Testis (tissue), 2 donors: Measurements from ENCODE around the gene EREG.

Experiments
- CTCF ChIP-seq, 3 experiments: fragments of 450-650 bp in 2 of 3; fragments of 200-600 bp in 1 of 3; sonication (generic) in 1 of 3; IDR thresholded peaks; one replicate each; pipeline ENCODE4 v1.5.1; 2016 to 2019; ENCODE audit warnings: antibody characterized with exemption in 3 of 3, mild to moderate bottlenecking in 2 of 3, moderate library complexity in 1 of 3
- POLR2A ChIP-seq: fragments of 450-650 bp; IDR thresholded peaks from one replicate; pipeline ENCODE4 v1.6.1; 2017; ENCODE audit warnings: antibody characterized with exemption, mild to moderate bottlenecking, moderate library complexity

DNA sequence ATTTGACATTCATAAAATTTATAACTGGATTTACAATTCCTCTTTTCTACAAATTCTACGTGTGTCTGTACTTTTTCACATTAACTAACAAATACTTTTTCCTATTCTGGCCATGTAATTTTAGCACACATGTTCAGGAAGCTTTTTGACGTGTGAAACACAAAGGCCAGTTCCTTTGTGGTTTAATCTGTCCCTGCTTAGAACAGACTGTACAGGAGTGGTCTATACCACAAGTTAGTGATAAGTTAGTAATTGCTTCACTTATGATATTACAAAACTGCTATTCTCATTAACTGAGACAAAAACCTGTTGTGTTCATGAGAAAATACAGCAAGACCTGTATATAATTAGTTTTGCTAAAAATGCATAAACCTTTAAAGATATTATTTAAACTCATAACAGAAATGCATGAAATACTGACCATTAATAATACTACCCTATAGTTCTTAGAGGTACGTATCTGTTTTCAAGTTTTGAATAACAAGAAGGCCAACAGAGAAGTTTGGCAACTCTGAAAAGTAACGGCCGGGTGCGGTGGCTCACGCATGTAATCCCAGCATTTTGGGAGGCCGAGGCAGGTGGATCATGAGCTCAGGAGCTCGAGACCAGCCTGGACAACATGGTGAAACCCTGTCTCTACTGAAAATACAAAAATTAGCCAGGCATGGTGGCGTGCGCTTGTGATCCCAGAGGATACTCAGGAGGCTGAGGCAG is 66.3 kb downstream of the EREG start:
- TF ChIP-seq POLR2A (no peak), CTCF (IDR thresholded peaks at IDR 0.05) (no peak)
